HUES48 (cell line): ENCODE data around the gene ZNF800.

Experiments used
- H3K27ac ChIP-seq: one replicate; pipeline ENCODE4 v1.7.0; 2013; ENCODE audit warnings: low read depth, low read length, inconsistent platforms
- H3K27me3 ChIP-seq: 2 replicates; pipeline ENCODE4 v1.6.1; 2013; ENCODE audit warnings: mild to moderate bottlenecking, low read length; ENCODE audit not compliant: control insufficient read depth, insufficient read depth
- H3K36me3 ChIP-seq: 2 replicates; pipeline ENCODE4 v1.6.1; 2013; ENCODE audit warnings: low read length; ENCODE audit not compliant: control insufficient read depth, insufficient read depth
- H3K4me1 ChIP-seq: 2 replicates; pipeline ENCODE4 v1.6.1; 2013; ENCODE audit warnings: mild to moderate bottlenecking, low read length; ENCODE audit not compliant: control insufficient read depth, insufficient read depth
- H3K4me3 ChIP-seq: 2 replicates; pipeline ENCODE4 v1.5.1; 2013; ENCODE audit warnings: mild to moderate bottlenecking, low read depth, low read length
- H3K9ac ChIP-seq: 2 replicates; pipeline ENCODE4 v1.6.1; 2013; ENCODE audit warnings: mild to moderate bottlenecking, low read depth, low read length, moderate library complexity
- H3K9me3 ChIP-seq: 2 replicates; pipeline ENCODE4 v1.6.1; 2013; ENCODE audit warnings: low read length; ENCODE audit not compliant: control insufficient read depth, insufficient read depth

Gene ZNF800

DNA sequence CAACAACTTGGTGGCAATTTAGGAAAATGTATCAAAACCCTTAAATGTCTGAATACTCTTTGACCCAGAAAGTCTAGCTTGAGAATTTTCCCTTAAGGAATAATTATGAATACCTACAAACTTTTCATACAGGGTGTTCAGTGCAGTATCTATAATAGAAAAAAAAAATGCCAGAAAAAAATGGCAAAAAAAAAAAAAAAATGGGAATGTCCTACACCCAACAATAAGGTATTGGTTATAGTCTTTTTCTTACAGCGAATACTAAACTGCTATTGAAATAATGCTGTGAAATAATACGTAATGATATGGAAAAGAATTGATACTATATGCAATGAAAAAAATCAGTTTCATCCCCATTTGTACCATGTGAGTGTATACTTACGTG is 44.3 kb downstream of the ZNF800 start:
- H3K4me3 ChIP-seq, result peak overlapping the region; percentile 53; the same call in 1 of the 2 replicates
- no peaks in the 10 kb centered on the region for H3K4me1 ChIP-seq
- H3K9ac ChIP-seq, result no peak overlapping the region
- H3K9me3 ChIP-seq, result no peaks in the 10 kb centered on the region
- H3K27ac ChIP-seq, result no peak overlapping the region
- H3K27me3 ChIP-seq, result peaks cover 38% of the 10 kb centered on the region
- no peaks in the 10 kb centered on the region for H3K36me3 ChIP-seq

DNA sequence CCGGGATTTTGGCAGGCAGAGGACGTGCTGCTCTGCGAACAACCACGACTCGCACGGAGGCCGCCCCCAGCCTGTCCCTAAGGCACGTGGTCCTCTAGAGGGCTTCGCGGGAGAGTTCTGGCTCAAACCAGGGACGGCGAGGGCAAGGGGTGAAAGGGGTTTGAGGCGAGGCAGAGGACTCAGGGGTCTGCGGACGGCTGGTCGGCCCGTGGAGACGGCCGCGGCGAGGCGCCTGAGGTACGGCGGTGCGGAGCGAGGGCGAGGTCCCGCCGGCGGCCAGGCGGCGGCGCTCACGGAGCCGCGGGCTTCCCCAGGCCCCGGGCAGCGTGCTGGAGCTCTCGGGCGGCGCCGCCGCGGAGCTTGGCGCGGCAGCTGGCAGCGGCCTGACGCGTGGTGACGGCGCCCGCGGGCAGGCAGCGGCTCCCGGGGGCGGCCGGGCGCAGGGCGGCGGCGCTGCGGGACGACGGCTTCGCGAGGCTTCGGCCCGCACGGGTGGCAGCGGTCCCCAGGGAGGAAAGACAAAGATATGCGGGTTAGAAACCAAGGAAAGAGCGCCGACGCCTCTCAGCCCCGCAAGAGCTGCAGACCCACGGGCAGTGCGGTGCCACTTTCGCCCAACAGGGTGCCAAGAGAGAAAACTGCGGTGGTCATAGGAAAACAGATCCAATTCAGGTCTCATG is 44.8 kb downstream of the ZNF800 start:
- H3K36me3 ChIP-seq, result no peaks in the 10 kb centered on the region
- no peaks in the 10 kb centered on the region for H3K4me1 ChIP-seq
- no peak overlapping the region for H3K27ac ChIP-seq
- no peak overlapping the region for H3K9ac ChIP-seq
- no peaks in the 10 kb centered on the region for H3K9me3 ChIP-seq
- H3K27me3 ChIP-seq, result peaks cover 38% of the 10 kb centered on the region
- peak overlapping the region; percentile 53 for H3K4me3 ChIP-seq

DNA sequence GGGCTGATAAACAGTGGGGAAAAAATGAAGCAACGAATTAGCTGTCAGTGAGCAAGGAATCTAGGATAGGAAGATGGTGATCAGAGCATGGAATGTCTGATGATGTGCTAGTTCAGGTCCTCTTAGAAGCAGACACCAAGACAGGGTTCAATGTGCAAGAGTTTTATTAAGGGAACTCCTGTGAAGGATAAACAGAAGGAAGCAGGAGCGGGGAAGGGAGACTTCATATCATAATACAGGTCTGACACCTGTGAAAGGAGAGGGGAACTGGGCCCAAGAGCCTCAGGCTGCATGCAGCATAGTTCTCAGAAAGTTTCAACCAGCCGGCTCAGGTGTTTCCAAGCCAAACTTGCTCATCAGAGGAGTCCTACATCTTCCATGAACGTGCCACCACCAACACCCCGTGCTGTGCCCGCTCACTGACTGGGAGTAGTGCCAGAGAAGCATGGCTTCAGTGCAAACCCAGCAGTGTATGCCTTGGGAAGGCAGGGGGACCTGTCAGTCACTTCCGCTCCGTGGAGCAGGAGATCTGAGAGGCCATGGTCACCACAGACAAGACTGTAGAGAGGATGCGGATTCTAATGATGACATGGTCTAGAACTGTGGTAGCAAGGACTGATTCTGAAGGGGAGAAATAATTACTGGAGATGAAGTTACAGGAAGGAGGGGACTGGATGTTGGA is 45.8 kb downstream of the ZNF800 start:
- H3K27ac ChIP-seq, result no peak overlapping the region
- H3K4me3 ChIP-seq, result no peak overlapping the region
- no peaks in the 10 kb centered on the region for H3K36me3 ChIP-seq
- H3K27me3 ChIP-seq, result peaks cover 38% of the 10 kb centered on the region
- H3K9me3 ChIP-seq, result no peaks in the 10 kb centered on the region
- H3K9ac ChIP-seq, result no peak overlapping the region
- H3K4me1 ChIP-seq, result no peaks in the 10 kb centered on the region

DNA sequence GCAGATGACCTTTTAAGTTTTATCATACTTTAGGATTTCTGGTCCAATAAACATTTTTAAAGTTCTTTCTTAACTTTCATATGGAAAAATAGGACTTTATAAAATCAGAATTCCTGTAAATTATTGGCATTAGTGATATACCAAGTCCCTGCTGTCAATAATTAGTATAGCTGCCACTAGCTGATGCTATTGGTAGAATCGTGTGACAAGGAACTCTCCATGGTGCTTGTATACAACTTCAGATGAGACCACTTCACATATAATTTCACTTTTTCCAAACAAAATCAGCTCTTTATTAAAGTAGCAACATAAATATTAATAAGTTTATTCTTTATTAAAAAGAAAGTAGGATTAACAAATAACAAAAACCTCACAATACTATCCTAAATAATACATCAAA is 49.9 kb downstream of the ZNF800 start:
- H3K4me1 ChIP-seq, result no peaks in the 10 kb centered on the region
- H3K4me3 ChIP-seq, result no peak overlapping the region
- no peaks in the 10 kb centered on the region for H3K9me3 ChIP-seq
- H3K9ac ChIP-seq, result no peak overlapping the region
- H3K36me3 ChIP-seq, result no peaks in the 10 kb centered on the region
- H3K27me3 ChIP-seq, result peaks cover 25% of the 10 kb centered on the region
- H3K27ac ChIP-seq, result no peak overlapping the region

DNA sequence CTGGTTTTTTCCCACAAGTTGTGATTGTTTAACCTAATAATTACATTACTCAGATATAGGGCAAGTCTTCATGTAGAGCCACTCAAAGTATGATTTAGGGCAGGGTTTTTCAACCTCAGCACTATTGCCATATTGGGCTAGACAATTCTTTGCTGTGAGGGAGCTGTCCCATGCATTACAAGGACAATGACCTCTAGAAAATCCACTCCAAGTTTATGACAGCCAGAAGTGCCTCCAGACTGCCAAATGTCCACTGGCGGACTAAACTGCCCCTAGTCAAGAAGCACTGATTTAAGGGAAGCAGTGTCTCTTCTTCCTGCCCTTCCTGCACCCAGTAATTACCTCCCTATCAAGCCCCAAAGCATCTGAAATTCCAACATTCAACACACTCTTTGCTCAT is 54.4 kb downstream of the ZNF800 start:
- Histone ChIP-seq H3K9me3 (no peaks in the 10 kb centered on the region), H3K27ac (no peak overlapping the region), H3K4me3 (no peak overlapping the region), H3K9ac (no peak overlapping the region), H3K27me3 (no peaks in the 10 kb centered on the region), H3K36me3 (no peaks in the 10 kb centered on the region), H3K4me1 (no peaks in the 10 kb centered on the region)

DNA sequence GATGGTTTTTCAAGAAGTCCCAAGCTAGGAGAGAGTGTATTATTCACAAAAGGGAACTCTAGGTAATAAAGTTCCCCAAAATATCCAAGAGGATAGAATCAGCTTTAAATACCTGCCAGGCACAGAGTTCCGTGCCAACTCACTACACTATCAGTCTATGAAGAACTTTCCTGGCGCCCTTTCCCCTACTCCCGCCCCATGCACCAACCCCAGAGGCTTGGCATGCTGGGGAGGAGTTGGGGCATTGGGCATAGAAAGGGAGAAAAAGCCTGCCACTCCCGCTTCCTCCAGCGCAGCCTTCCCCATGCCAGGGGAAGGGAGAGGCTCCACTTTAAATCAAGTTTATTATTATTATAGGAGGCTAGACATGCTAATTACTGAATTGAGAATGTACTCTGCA is 54.9 kb downstream of the ZNF800 start:
- Histone ChIP-seq H3K4me3 (no peak overlapping the region), H3K27ac (no peak overlapping the region), H3K27me3 (no peaks in the 10 kb centered on the region), H3K4me1 (no peaks in the 10 kb centered on the region), H3K9ac (no peak overlapping the region), H3K36me3 (no peaks in the 10 kb centered on the region), H3K9me3 (no peaks in the 10 kb centered on the region)

DNA sequence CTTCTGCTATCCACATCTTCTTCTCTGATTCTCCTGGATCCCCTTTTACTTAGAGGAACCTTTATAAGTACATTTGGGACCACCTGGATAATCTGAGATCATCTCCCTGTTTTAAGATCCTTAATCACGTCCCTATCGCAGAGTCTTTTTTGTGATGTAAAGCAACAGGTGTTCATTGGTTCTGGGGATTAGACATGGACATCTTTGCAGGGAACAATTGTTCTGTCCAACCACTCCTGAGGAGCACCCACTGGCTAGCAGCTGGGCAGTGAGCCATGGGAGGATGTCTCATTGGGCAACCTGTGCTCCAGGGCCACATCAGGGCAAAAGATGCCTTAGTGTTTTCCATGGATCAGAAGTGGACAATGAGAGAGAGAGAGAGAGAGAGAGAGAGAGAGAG is 56.0 kb downstream of the ZNF800 start:
- no peak overlapping the region for H3K27ac ChIP-seq
- H3K36me3 ChIP-seq, result no peaks in the 10 kb centered on the region
- no peaks in the 10 kb centered on the region for H3K4me1 ChIP-seq
- H3K27me3 ChIP-seq, result no peaks in the 10 kb centered on the region
- H3K9ac ChIP-seq, result no peak overlapping the region
- no peak overlapping the region for H3K4me3 ChIP-seq
- H3K9me3 ChIP-seq, result no peaks in the 10 kb centered on the region

DNA sequence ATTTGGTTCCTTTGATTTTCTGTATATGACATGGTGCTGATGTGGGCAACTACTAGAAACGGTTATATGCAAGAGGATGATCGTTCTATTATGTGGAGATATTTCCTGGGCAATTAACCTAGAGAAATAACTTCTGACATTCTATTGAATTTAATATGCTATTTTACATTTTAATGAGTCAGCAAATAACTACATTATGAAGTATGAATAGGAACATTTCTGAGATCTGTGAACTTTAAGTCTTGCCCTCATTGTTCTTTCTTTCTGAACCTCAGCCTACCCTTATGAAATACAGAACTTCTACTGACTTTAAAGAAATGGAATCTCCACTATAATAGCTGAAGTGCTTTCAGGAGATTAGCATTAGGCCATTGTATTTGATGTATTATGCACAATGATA is 59.6 kb downstream of the ZNF800 start:
- Histone ChIP-seq H3K9ac (no peak overlapping the region), H3K4me1 (no peaks in the 10 kb centered on the region), H3K36me3 (no peaks in the 10 kb centered on the region), H3K27me3 (no peaks in the 10 kb centered on the region), H3K9me3 (no peaks in the 10 kb centered on the region), H3K27ac (no peak overlapping the region), H3K4me3 (no peak overlapping the region)

DNA sequence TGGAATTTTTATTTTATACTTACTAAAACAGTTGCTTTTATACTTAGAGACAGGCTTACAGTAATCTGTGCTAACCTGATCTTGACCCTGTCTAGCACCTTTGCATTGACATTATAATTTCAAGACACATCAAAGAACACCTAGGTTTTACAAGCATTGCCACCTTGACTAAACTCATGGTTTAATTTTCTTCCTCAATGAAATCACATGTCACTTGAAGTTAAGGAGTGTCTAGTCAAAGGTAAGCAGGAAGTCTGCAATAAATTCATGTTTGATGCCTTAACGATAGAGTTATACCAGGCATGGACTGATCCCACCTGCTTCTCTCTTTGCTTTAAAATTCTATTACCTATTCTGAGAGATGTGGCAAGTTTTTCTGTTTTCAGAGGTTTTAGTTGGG is 62.4 kb downstream of the ZNF800 start:
- Histone ChIP-seq H3K9me3 (no peaks in the 10 kb centered on the region), H3K27ac (no peak overlapping the region), H3K9ac (no peak overlapping the region), H3K27me3 (no peaks in the 10 kb centered on the region), H3K4me3 (no peak overlapping the region), H3K36me3 (no peaks in the 10 kb centered on the region), H3K4me1 (no peaks in the 10 kb centered on the region)

DNA sequence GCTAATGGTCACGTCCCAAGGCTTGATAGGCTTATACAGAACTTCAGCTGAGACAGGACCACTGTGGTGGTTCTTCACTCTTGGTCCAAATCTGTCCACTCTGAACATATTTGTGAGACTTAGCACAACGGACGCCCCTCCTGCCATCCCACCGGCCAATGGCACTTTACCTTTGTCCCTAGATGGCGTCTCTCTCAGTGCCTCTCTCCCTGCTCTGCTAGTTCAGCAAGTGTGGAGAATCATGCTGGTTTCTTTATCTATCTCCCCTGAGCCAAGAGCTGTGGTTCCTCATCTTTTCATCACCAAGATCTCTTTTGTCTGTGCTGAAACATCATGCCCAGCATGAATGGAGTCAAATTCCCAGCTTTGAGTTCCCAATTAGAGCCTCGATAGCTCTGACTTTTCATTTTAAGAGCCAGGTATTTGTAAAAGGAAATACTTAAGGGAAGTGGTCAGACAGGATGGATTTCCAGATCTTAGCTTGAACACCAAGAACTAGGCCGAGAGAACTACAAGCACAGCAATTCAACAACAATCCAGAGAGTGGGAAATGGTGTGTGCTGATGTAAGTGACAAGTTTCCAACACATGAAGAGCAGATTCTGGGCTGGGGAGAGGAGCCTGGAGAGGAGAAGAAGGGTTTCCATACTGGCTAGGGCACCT is 69.5 kb downstream of the ZNF800 start:
- no peaks in the 10 kb centered on the region for H3K27me3 ChIP-seq
- no peak overlapping the region for H3K4me3 ChIP-seq
- H3K4me1 ChIP-seq, result no peaks in the 10 kb centered on the region
- no peaks in the 10 kb centered on the region for H3K36me3 ChIP-seq
- H3K9ac ChIP-seq, result no peak overlapping the region
- H3K9me3 ChIP-seq, result no peaks in the 10 kb centered on the region
- H3K27ac ChIP-seq, result no peak overlapping the region

DNA sequence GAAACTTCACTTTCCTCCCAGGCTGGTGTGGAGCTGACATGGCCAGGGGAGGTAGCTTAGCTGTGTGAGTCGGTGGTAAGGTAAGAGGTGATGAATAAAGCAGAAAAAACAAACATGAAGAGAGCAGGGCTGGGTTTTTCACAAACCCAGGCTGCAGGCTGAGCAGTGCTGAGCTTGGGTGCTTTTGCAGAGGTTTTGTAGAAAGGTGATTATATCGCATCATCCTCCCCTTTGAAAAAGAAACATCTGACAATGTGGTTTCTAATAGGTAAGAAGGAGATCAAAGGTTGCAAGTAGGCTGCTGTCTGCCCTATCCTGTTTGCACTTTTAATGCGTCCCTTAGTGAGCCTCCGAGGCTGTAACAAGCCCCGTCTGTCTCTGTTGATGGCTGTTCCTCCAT is 70.2 kb downstream of the ZNF800 start:
- Histone ChIP-seq H3K4me3 (no peak overlapping the region), H3K9me3 (no peaks in the 10 kb centered on the region), H3K27ac (no peak overlapping the region), H3K36me3 (no peaks in the 10 kb centered on the region), H3K27me3 (no peaks in the 10 kb centered on the region), H3K9ac (no peak overlapping the region), H3K4me1 (no peaks in the 10 kb centered on the region)
